DND-41 (cell line): ENCODE data around the gene TOM1.

Experiments
- EZH2 ChIP-seq: IDR thresholded peaks from 3 replicates; pipeline ENCODE4 v1.6.1; 2012; ENCODE audit warnings: borderline replicate concordance, low read depth, mild to moderate bottlenecking, moderate library complexity, low read length, inconsistent platforms; ENCODE audit not compliant: severe bottlenecking
- TF ChIP-seq, protein P1 (sequence below): IDR thresholded peaks from 2 replicates; pipeline ENCODE4 v1.5.1; 2012; ENCODE audit warnings: borderline replicate concordance, low read length, moderate library complexity, mild to moderate bottlenecking; ENCODE audit not compliant: poor library complexity, severe bottlenecking; ENCODE audit errors: extremely low read depth

DNA sequence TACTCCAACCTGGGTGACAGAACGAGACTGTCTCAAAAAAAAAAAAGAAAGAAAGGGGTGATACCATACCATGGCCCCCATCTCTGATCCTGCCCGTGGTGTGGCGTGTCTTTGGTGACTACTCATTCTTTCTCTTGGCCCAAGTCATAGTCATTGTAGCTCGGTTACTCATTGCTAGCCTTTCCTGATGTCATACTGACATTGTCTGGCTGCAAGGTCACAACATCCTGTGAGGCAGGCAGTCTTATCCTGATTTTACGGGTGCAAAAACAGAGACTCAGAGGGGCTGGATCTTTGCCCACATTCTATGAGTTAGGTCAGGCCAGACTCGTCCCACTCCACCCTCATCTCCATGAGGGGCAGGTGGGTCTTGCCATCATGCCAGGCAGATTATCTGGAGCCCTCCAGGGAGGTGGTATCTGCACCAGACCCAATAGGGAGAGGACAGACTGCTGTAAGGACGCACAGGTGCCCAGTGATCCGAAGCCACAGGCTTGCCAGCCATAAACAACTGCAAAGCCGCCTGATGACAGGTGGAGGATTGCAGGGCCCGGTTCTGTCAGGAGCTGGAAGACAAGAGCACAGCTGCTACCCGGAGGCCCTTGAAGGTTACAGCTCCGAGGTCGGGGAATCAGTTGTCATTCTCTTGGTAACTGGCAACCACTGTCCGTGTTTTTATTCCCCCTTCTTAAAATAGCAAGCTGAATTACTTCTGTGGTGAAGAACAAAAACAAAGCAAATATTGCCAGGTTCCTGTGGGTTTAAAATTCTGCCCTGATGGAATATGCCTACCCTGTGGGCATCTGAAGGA lies 13.8 kb downstream of the TOM1 start:
- TF ChIP-seq, protein P1, sequence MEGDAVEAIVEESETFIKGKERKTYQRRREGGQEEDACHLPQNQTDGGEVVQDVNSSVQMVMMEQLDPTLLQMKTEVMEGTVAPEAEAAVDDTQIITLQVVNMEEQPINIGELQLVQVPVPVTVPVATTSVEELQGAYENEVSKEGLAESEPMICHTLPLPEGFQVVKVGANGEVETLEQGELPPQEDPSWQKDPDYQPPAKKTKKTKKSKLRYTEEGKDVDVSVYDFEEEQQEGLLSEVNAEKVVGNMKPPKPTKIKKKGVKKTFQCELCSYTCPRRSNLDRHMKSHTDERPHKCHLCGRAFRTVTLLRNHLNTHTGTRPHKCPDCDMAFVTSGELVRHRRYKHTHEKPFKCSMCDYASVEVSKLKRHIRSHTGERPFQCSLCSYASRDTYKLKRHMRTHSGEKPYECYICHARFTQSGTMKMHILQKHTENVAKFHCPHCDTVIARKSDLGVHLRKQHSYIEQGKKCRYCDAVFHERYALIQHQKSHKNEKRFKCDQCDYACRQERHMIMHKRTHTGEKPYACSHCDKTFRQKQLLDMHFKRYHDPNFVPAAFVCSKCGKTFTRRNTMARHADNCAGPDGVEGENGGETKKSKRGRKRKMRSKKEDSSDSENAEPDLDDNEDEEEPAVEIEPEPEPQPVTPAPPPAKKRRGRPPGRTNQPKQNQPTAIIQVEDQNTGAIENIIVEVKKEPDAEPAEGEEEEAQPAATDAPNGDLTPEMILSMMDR = no peak
- no peak for TF ChIP-seq EZH2
